Stimulated activated CD4-positive, alpha-beta T cell treated with anti-CD3 and anti-CD28 coated beads, Interleukin-1b, Interleukin-23, amount 100 ng/mL, for 1 hour (primary cell): Measurements from ENCODE around the gene TRAK2.
"Not testable (repeated sequence)": the region's sequence is repeated elsewhere in the genome, so short reads cannot be mapped to it uniquely, and the experiment has no call there.

Experiments used
- DNase-seq, 2 donors: peaks; one replicate each; pipeline ENCODE4 v3.0.0-alpha.2; 2020; ENCODE audit warnings: low read depth in 2 of 2

TRAK2 gene

DNA sequence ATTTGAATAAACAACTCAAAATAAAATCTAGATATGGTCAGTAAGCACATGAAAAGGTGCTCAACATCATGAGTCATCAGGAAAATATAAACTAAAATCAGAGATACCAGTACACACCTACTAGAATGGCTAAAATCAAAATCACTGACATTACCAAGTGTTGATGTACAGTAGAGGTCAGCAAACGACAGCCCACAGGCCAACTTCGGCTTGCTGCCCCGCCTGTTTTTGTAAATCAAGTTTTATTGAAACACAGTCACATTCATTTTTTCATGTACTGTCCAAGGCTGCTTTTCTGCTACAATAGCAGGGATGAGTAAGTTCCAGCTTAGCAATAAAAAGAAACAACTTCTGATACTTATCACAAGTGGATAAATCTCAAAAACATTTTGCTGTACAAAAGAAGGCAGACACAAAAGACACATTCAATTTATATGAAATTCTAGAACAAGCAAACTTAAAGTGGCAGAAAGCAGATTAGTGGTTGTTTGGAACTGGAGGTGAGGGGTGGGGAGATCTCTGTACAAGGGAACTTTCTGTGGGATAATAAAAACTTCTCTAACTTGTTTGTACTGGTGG, 32.1 kb downstream of the TRAK2 start:
- no peak for DNase-seq

DNA sequence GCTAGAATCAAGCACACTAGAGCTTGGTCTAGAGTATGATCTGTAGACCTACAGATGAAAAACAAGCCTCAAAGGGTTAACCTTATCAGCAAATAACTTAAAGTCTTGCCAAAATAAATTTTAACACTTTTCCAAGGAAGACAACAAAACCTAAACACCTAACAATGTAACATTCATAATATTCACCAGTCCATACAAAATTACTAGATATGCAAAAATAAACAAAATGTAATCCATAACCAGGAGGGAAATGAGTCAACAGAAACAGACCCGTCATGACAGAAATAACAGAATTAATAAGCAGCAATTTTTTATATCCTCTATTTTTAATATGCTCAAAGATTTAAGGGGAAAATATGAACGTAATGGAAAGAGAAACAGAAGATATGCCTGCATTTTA, 36.1 kb downstream of the TRAK2 start:
- DNase-seq: no peak

- DNase-seq: peak in 1 of 2 donors; percentile 1
Measured at GRCh38 chr2:201414099-201415023, 36.9 kb downstream of the TRAK2 start.

GRCh38 chr2:201413552-201413951, 37.7 kb downstream of the TRAK2 start:
- no peak for DNase-seq

DNA sequence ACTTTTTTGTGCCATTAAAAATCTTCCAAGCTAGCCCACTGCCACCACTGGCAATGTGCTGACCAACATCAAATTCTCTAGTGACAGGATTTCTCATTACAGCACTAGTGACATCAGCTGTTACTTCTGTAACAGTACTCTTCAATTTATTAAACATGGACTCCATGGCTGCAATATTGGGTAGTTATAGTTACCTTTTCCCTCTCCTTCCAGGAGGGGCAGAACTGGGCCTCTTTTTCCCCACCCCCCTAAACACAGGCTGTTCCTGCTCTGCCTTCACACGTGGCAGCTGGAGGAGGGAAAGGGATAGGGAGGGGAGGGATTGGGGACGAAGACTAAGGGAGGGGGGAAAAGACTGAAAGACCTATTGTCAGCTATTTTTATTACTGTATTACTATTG, 38.1 kb downstream of the TRAK2 start:
- DNase-seq: no peak

- no peak for DNase-seq
Measured at GRCh38 chr2:201411421-201411820, 39.8 kb downstream of the TRAK2 start.

DNA sequence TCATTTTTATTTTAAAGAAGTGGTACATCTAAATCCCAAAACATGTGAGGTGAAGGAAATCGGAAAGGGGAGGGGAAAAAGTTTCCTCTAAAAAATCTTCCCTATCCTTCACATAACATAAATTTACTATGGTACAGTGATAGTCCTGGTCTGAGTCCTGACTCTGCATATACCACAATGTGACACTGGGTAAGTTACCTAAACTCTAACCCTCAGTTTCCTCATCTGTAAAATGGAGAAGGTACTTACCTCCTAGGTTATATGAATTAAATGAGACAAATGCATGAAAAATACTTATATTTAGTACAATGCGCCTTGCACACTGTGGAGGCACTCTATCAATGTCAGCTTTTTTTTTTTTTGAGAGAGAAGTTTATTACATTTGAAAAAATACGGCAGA, 42.3 kb downstream of the TRAK2 start:
- DNase-seq: no peak

GRCh38 chr2:201407265-201407664, 44.0 kb downstream of the TRAK2 start:
- no peak for DNase-seq

DNA sequence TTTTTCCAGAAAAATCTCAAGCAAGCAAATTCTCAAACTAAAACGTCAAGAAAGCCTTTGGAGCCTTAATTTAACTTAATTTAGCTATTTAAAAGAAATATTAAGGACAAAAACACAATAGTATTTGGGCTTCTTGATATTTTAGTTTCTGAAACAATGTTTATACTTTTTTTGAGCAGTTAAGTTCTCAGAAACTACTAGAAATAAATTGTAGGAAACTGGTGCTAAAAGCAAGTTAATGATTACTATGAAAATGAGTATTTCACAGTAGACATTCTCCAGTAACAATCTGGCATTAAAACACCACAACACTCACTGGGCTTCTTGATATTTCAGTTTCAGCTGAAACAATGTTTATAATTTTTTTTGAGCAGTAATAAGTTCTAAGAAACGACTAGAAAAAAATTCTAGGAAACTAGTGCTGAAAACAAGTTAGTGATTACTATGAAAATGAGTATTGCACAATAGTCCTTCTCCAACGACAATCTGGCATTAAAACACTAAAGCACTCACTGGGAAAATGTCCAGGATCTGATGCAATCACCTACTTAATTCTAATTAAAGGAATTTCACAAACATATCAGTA, 45.1 kb downstream of the TRAK2 start:
- no peak for DNase-seq

DNA sequence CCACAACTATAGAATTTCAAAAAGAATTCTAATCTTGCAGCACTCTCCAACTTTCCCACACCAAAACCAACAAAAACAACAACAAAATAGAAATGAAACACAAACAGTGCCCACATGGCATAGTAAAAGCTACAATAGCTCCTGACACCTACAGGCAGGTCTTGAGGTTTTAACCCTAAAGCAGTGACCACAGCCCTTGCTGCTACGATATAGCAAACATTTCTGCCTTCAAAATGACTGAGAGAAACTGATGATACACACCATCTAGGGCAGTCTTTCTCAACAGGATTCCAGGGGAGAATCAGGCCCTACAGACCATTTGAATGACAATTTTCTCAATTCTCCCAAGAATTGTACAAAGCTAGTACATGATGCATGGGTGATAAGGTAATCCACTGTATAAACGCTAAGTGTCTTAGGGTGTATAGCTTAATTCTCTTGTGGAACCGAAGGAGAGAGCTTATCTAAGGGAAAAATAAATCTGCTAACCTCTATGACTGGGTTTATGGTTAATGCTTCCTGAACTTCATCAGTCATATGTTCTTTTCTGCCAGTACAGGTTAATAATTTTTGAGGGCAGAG, 46.5 kb downstream of the TRAK2 start:
- no peak for DNase-seq

- no peak for DNase-seq
Measured at GRCh38 chr2:201403880-201404279, 47.4 kb downstream of the TRAK2 start.

DNA sequence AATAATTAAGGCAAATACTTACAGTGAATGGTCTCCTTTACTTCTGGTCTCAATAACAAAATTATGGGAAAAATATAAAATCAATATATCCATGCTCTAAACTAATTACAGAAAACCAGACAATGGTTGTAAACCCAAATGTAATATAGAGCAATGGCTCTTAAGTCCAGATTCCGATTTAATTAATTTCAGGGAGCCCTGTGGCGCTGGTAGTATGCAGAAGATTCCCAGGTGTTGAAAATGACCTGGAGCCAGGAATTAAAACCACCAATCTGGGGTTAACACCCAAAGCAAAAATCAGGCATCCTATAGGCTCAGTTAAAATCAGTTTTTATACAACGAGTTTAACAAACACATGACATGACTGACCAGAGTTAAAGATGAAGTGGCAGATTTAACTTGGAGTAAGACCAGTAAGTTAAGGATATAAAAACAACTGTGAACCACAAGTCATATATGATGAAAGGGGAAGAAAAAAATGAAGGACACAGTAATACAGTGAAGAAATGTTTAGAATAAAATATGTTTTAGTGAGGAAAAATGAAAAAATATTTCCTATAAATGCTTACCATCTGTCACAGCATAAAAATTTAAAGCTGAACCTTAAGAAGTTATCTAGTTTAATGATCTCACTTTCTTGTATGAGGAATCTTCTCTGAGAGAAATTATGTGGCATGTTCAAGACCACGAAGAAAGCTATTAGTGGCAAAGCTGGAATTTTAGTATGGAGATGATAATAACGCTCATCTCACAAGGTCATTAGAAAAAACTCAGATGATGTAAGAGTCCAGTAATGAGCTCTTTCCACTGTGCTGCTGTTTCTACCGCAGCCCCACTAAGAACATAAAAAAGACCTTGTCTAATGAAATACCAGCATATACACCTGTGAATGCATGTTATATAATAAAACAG, 48.4 kb downstream of the TRAK2 start:
- no peak for DNase-seq

GRCh38 chr2:201401815-201402214, 49.4 kb downstream of the TRAK2 start:
- DNase-seq: no peak

- DNase-seq: no peak
Measured at GRCh38 chr2:201396595-201396994, 54.7 kb downstream of the TRAK2 start.

DNA sequence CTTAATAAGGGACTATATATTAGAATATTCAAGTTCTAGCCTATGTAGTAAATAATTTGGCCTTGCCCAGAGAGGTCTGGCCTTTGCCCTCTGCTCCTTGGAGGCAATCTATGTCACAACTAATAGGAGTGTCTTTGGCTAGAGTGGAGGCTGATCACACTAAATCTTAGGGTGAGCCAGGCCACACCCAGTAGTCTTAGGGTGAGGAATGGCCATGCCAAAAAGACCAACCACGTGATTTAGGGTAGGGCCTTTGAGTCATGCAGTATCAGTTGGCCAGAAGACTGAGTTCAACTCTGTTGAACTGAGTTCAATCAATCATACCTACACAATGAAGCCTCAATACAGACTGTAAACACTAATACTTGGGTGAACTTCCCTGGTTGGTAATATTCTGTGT, 68.1 kb downstream of the TRAK2 start:
- no peak for DNase-seq

- no peak for DNase-seq
Measured at GRCh38 chr2:201378496-201379397, 72.5 kb downstream of the TRAK2 start.

DNA sequence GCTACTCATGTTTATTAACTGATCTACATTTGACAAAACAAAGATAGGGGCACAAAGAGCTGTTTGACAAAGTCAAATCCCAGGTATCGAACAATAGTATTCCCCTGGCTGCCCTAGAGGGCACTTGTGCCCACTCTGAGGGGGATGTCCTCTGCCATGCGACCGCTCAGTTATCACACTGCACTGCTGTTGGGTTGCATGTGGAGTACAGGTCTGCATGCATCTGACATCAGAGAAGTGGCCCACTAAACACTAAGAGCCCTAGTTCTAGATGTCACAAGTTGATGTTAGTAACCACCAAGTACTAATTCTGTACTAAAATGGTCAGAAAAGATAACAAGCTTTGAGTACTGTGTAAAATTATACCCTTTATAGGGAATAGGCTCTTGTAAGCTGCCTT, 74.0 kb downstream of the TRAK2 start:
- no peak for DNase-seq

GRCh38 chr2:201369775-201370174, 81.5 kb downstream of the TRAK2 start:
- no peak for DNase-seq

DNA sequence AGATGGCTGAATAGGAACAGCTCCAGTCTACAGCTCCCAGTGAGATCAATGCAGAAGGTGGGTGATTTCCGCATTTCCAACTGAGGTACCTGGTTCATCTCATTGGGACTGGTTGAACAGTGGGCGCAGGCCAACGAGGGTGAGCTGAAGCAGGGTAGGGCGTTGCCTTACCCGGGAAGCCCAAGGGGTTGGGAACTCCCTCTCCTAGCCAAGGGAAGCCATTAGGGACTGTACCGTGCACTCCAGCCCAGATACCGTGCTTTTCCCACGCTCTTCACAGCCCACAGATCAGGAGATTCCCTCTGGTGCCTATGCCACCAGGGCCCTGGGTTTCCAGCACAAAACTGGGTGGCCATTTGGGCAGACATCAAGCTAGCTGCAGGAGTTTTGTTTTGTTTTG, 81.9 kb downstream of the TRAK2 start:
- not testable (repeated sequence) for DNase-seq

- DNase-seq: no peak
Measured at GRCh38 chr2:201366146-201366545, 85.1 kb downstream of the TRAK2 start.
